SK-N-DZ (cell line): ENCODE data around the gene SAMD8.
"Not testable (repeated sequence)": the region's sequence is repeated elsewhere in the genome, so short reads cannot be mapped to it uniquely, and the experiment has no call there.

Experiments
- DNase-seq: peaks from one replicate; pipeline ENCODE4 v3.0.0-alpha.2; 2015; ENCODE audit warnings: low spot score

Gene SAMD8

GRCh38 chr10:75106891-75107290 lies 4.6 kb upstream of the SAMD8 start:
- not testable (repeated sequence) for DNase-seq

GRCh38 chr10:75107756-75108683 lies 3.4 kb upstream of the SAMD8 start:
- DNase-seq, result no peak

DNA sequence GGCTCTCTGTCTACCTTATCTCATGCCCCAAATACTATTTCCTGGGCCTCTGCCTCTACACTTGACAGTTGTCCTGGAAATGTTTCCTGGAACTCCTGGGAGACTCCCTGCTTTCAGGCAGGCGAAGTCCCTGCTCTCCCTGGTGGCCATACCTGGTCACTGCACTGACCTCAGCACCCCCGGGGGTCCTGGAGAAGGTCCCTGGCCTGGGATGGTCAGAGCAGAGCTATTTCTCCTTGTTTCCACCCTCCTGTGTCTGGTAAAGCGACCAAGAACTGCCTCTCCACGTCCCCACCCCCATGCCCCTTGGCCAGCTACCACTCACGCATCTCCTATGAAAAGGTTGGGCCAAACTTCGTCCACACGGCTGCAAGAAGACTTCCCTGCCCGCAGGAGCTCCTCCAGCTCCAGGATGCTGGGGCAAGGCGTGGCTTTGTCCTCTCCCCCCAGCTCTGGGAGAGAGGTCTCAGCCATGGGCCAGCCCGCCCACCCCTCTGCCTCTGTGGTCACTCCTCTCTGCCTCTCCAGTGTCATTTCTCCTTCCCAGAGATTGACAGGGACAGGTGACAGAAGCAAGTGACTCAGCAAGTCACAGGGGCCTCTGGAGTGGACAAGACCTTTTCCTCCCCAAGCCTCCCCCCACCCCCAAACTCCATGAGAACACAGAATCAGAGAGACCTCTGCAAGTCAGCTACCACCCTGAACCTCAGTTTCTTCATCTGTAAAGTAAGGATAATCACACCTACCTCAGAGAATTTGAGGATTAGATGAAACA lies 2.6 kb upstream of the SAMD8 start:
- peak; percentile 72 for DNase-seq

DNA sequence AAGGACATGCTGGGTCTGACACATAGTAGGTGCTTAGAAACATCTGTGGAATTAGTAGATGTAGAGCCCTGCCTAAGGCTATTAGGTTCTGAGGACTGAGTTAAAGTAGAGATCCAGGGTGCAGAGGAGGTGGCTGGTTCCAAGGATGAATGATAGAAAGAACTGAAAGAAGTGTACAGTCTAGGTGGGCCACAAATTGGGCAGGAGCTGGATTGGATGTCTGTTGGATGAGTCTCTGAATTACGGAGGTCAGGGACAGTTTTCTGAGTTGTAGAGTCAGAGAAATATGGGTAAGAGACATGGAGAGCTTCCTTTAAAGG lies 2.0 kb upstream of the SAMD8 start:
- DNase-seq, result no peak

- no peak for DNase-seq
These were observed 1.3 kb upstream of the SAMD8 start for GRCh38 chr10:75110006-75110632.

DNA sequence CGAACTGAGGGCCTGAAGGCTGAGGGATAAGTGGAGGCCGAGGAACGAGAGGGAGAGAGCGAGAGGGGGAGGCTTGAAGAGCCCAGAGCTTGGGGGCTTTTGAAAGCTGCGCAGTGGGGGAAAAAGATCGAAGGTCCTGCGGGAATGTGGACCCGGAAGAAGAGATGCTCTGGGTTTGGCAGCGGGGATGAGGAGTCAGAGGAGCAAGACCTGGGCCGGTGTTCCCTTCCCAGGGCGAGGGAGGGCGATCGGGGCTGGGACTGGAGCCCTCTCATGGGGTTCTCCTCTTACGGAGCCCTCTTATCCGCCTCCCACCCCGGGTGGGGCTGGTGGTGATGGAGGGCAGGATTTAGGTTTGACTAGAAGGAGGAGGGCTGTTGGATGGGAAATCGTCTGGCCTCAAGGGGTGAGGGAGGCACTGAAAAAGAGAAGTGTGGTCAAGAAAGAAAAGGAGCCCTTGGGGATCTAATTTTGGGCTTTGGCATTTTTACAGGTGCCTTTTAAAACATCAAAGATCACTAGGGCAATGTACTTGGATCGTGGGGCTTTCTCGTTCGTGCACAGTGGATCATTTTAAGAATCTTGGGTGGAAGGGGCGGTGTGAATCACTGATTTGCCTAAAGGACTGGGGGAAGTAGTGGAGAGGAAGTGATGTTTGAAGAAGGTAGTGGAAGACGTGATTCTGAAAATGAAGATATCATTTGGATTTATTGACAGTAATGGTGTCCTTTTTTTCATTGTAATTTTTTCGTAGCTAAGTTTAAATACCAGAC lies 637 bp downstream of the SAMD8 start:
- DNase-seq, result peak; percentile 75

GRCh38 chr10:75115137-75115536 lies 3.7 kb downstream of the SAMD8 start:
- DNase-seq, result no peak

DNA sequence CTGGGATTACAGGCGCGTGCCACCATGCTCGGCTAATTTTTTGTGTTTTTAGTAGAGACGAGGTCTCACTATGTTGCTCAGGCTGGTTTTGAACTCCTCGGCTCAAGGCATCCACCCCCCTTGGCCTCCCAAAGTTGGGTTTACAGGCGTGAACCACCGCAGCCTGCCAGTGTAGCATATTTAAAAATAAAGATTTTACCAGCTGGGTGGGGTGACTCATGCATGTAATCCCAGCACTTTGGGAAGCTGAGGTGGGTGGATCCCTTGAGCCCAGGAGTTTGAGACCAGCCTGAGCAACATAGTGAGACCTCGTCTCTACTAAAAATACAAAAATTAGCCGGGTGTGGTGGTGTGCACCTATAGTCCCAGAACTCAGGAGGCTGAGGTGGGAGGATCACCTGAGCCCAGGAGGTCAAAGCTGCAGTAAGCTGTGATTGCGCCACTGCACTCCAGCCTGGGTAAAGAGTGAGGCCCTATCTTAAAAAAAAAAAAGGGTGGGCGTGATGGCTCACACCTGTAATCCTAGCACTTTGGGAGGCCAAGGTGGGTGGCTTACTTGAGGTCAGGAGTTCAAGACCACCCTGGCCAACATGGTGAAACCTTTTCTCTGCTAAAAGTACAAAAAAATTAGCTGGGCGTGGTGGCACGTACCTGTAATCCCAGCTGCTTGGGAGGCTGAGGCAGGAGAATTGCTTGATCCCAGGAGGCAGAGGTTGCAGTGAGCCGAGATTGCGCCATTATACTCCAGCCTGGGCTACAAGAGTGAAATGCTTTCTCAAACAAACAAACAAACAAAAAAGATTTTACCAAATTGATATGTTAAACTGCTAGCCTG lies 5.7 kb downstream of the SAMD8 start:
- DNase-seq, result not testable (repeated sequence)

DNA sequence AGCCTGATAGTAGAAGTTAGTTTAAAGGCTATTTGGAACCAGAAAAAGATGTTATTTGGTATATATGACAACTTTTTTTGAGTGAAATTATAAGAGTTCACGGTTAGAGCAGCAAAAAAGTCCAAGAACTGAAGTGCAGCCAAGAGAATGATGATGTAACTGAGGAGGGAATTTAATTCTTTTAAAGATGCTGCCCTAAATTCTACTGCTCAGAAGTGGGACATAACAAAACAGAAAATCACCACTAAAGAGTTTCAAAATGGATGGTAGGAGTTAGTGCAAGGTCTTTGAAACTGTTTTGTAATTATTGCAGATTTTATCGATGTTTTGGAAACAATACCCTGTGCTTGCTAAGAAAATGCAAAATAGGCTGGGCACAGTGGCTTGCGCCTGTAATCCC lies 6.5 kb downstream of the SAMD8 start:
- no peak for DNase-seq

GRCh38 chr10:75119444-75120066 lies 8.1 kb downstream of the SAMD8 start:
- not testable (repeated sequence) for DNase-seq

- DNase-seq, result no peak
These were observed 9.9 kb downstream of the SAMD8 start for GRCh38 chr10:75121322-75121721.

DNA sequence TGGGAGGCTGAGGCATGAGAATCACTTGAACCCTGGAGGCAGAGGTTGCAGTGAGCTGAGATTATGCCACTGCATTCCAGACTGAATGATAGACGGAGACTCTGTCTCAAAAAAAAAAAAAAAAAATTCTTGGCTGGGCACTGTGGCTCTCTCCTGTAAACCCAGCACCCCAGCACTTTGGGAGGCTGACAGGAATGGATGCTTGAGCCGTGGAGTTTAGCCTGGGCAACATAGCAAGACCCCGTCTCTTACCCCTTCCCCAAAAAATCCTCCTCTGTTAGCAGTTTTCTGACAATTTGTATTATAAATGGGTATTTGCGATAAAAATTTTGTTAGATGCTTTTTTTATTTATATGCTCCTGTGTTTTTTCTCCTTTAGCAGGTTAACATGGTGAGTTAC lies 11.0 kb downstream of the SAMD8 start:
- no peak for DNase-seq

DNA sequence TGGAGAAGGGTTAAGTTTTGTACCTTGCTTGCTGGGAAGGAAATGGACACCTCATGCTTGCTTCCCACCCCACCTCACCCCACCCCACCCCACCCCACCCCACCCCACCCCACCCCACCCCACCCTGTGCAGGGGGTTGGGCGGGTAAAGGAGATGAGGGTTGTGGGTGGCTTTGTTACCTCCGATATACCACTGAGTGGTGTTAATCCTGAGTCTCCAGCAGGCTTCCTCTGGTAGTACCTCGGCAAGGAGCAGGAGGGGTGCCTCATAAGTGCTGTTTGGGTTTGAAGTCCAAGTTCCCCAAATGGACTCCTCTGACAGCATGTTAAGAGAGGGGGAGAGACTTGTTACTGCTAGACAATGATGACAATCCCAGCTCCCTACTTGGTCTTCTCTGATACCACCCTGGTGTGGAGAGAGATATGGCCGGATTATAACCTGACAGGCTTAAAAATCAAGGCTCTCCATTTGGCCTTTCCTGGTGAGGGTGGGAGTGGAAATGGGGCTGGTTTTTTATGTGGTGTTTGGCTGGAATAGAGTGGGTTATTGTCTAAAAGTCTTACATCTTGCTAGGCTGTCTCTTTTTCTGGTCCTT lies 11.7 kb downstream of the SAMD8 start:
- no peak for DNase-seq

GRCh38 chr10:75126277-75126676 lies 14.8 kb downstream of the SAMD8 start:
- no peak for DNase-seq

DNA sequence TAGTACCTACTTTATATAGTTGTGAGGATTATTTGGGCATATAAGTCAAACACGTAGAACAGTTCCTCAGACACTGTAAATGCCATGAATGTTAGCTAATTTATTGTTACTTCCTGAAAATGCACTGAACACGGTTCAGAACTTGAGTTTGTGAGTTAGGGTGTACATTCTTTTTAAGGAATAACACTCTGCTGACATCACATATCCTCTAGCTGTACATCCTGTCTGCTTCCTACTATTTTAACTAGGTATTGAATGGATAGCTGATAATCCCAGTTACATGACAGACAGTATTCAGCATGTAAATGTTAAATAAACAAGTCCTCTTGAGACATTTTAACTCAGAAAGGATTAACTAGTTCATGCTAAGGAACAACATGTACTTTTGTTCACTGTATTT lies 16.0 kb downstream of the SAMD8 start:
- DNase-seq, result no peak

DNA sequence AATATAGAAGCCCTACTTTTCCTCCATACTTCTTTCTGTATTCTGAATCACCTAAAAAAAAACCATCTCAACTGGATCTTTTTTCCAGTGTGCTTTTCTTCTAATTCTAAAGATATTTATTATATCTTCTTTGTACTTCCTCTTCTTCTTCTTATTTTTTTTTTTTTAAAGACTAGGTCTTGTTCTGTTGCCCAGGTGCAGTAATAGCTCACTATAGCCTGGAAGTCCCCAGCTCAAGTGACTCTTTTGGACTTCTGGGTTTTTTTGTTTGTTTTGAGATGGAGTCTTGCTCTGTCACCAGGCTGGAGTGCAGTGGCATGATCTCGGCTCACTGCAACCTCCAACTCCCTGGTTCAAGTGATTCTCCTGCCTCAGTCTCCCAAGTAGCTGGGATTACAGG lies 17.5 kb downstream of the SAMD8 start:
- not testable (repeated sequence) for DNase-seq

DNA sequence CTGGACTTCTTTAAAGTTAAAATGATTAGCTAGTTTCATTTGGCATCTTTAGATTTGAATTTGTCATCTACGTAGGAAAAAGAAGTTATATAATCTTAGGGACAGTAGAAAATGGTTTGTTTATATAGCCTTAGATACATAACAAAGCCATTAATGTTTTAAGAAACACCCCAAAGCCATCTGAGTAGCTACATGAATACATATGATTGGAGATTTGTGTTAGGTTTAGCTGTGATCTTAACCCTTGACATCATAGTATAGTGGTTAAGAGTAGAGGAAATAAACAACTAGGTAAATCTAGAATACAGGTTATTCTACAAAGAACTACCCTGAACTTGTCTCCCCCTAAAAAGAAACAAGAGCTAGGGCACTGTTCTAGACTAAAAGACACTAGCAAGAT lies 18.1 kb downstream of the SAMD8 start:
- no peak for DNase-seq

DNA sequence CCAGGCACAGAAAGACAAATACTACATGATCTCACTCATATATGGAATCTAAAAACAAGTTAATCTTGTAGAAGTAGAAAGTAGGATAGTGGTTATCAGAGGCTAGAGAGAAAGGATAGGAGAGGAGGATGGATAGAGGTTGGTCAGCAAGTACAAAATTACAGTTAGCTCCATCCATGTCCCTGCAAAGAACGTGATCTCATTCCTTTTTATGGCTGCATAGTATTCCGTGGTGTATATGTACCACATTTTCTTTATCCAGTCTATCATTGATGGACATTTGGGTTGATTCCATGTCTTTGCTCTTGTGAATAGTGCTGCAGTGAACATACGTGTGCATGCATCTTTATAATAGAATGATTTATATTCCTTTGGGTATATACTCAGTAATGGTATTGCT lies 22.2 kb downstream of the SAMD8 start:
- not testable (repeated sequence) for DNase-seq

DNA sequence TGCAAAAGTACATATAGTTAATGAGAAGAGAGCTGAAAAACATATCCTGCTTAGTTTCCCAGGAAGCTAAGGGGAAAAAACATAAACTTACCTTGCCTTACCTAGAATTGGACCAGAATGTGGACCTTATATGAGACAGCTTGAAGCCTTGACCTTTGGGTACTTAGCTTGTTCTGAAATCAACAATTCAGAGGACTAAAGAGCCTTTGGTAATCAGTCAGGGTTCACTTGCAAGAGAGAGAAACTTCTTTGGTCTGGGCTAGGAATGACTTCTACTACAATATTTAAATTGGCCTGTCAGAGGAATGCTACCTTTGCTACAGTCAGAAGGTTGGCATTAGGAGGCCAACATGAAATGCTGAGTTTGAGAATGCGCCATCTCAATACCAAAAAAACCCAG lies 24.9 kb downstream of the SAMD8 start:
- DNase-seq, result no peak
